GM04503 (cell line): ENCODE measurements around the gene DBNDD2.

Source experiments
- DNase-seq: peaks from one replicate; pipeline ENCODE4 v3.0.0-alpha.2; 2012; ENCODE audit warnings: low read depth

Gene DBNDD2

GRCh38 chr20:45387274-45387673 lies 20.8 kb upstream of the DBNDD2 start:
- DNase-seq = no peak

GRCh38 chr20:45390931-45391330 lies 17.2 kb upstream of the DBNDD2 start:
- no peak for DNase-seq

- no peak for DNase-seq
Observed at GRCh38 chr20:45391559-45391958, 16.5 kb upstream of the DBNDD2 start.

GRCh38 chr20:45392733-45393132 lies 15.4 kb upstream of the DBNDD2 start:
- DNase-seq = no peak

- no peak for DNase-seq
Observed at GRCh38 chr20:45394221-45395113, 13.6 kb upstream of the DBNDD2 start.

GRCh38 chr20:45395114-45395415 lies 13.0 kb upstream of the DBNDD2 start:
- DNase-seq = no peak

GRCh38 chr20:45399018-45399417 lies 9.1 kb upstream of the DBNDD2 start:
- no peak for DNase-seq

- no peak for DNase-seq
Observed at GRCh38 chr20:45400346-45401031, 7.6 kb upstream of the DBNDD2 start.

- DNase-seq = no peak
Observed at GRCh38 chr20:45402946-45403345, 5.1 kb upstream of the DBNDD2 start.

- DNase-seq = no peak
Observed at GRCh38 chr20:45404438-45404837, 3.7 kb upstream of the DBNDD2 start.

- no peak for DNase-seq
Observed at GRCh38 chr20:45405571-45406259, 2.4 kb upstream of the DBNDD2 start.

GRCh38 chr20:45406260-45407066 lies 1.6 kb upstream of the DBNDD2 start:
- no peak for DNase-seq

- DNase-seq = no peak
Observed at GRCh38 chr20:45407067-45407745, 883 bp upstream of the DBNDD2 start.

GRCh38 chr20:45408646-45409213 lies 641 bp downstream of the DBNDD2 start:
- DNase-seq = no peak

GRCh38 chr20:45409521-45410272 lies 1.6 kb downstream of the DBNDD2 start:
- no peak for DNase-seq

- DNase-seq = no peak
Observed at GRCh38 chr20:45410887-45411286, 2.8 kb downstream of the DBNDD2 start.

- no peak for DNase-seq
Observed at GRCh38 chr20:45412653-45413052, 4.6 kb downstream of the DBNDD2 start.

GRCh38 chr20:45413479-45413878 lies 5.4 kb downstream of the DBNDD2 start:
- no peak for DNase-seq

GRCh38 chr20:45415822-45416637 lies 7.9 kb downstream of the DBNDD2 start, which contains the start of gene PIGT:
Gene PIGT, plus strand, starts transcription at chr20:45416141. Its CDS starts 16 bp downstream, at chr20:45416157.
- DNase-seq = peak; percentile 42
